ENCODE measurements around the gene ZNF460. TPM values are rescaled to one million over a fixed set of nuclear protein-coding genes. Genes with fewer than 3 reads are reported as not detected.

ZNF460 gene
- total RNA-seq, 1 experiment from 2014 or later: 54.1 TPM

GRCh38 chr19:57302020-57302465 is 21.8 kb downstream of the ZNF460 start:
- DNase-seq: no peak
- Histone ChIP-seq H3K4me1 (no peaks in the 10 kb centered on the region), H3K36me3 (ENCODE audit: control insufficient read depth, insufficient read depth, low read length) (peaks cover 2% of the 10 kb centered on the region; the same call in 1 of the 2 replicates), H3K4me3 (ENCODE audit: low read depth, low read length) (no peak overlapping the region), H3K9me3 (no peaks in the 10 kb centered on the region), H3K27me3 (replicated peaks; ENCODE audit: control insufficient read depth, insufficient read depth, low read length) (no peaks in the 10 kb centered on the region)
- intact Hi-C loops (cut with micrococcal nuclease; ENCODE audit: unreplicated experiment): no loop called here
- H3K36me3 Mint-ChIP-seq (ENCODE audit: insufficient read depth, unreplicated experiment): peaks cover 85% of the 10 kb centered on the region
- no peak overlapping the region for H3K27ac Mint-ChIP-seq (ENCODE audit: unreplicated experiment)
- H3K9me3 Mint-ChIP-seq (ENCODE audit: unreplicated experiment): peaks cover 28% of the 10 kb centered on the region
- H3K27me3 Mint-ChIP-seq (ENCODE audit: insufficient read depth, unreplicated experiment): no peaks in the 10 kb centered on the region
- POLR2A ChIA-PET: no interaction called here
- no TSS peak for BruUV-seq (replicated peaks)
- CTCF ChIA-PET: no interaction called here
- no peak overlapping the region for H3K4me3 Mint-ChIP-seq (ENCODE audit: unreplicated experiment)
- H3K4me1 Mint-ChIP-seq (ENCODE audit: low read depth, unreplicated experiment): peaks cover 9% of the 10 kb centered on the region
- TF ChIP-seq CTCF (IDR thresholded peaks at IDR 0.05; ENCODE audit: insufficient read depth in 1 of 2, low read depth in 1 of 2, low read length in 1 of 2, severe bottlenecking in 1 of 2, unreplicated experiment in 1 of 2): no peak

- POLR2A ChIA-PET: no interaction called here
- Histone ChIP-seq H3K27me3 (replicated peaks; ENCODE audit: control insufficient read depth, insufficient read depth, low read length) (no peaks in the 10 kb centered on the region), H3K4me1 (no peaks in the 10 kb centered on the region), H3K9me3 (no peaks in the 10 kb centered on the region), H3K36me3 (ENCODE audit: control insufficient read depth, insufficient read depth, low read length) (peaks cover 2% of the 10 kb centered on the region; the same call in 1 of the 2 replicates), H3K4me3 (ENCODE audit: low read depth, low read length) (no peak overlapping the region)
- H3K27ac Mint-ChIP-seq (ENCODE audit: unreplicated experiment): no peak overlapping the region
- peaks cover 22% of the 10 kb centered on the region for H3K9me3 Mint-ChIP-seq (ENCODE audit: unreplicated experiment)
- BruUV-seq (replicated peaks): no TSS peak
- H3K4me1 Mint-ChIP-seq (ENCODE audit: low read depth, unreplicated experiment): peaks cover 1% of the 10 kb centered on the region
- H3K27me3 Mint-ChIP-seq (ENCODE audit: insufficient read depth, unreplicated experiment): no peaks in the 10 kb centered on the region
- peak in 1 of 2 experiments; percentile 15 for DNase-seq
- intact Hi-C loops (cut with micrococcal nuclease; ENCODE audit: unreplicated experiment): no loop called here
- TF ChIP-seq CTCF (IDR thresholded peaks at IDR 0.05; ENCODE audit: insufficient read depth in 1 of 2, low read depth in 1 of 2, low read length in 1 of 2, severe bottlenecking in 1 of 2, unreplicated experiment in 1 of 2): no peak
- H3K4me3 Mint-ChIP-seq (ENCODE audit: unreplicated experiment): no peak overlapping the region
- peaks cover 76% of the 10 kb centered on the region for H3K36me3 Mint-ChIP-seq (ENCODE audit: insufficient read depth, unreplicated experiment)
- CTCF ChIA-PET: interaction anchor here (0.5 kb wide), 1 partner anchor 61 kb away, joined by 4 read pairs; no protein-coding TSS in a partner anchor
Measured at GRCh38 chr19:57302727-57303401, 22.6 kb downstream of the ZNF460 start.

- Histone ChIP-seq H3K9me3 (no peaks in the 10 kb centered on the region), H3K4me3 (ENCODE audit: low read depth, low read length) (no peak overlapping the region), H3K27me3 (replicated peaks; ENCODE audit: control insufficient read depth, insufficient read depth, low read length) (no peaks in the 10 kb centered on the region), H3K4me1 (no peaks in the 10 kb centered on the region), H3K36me3 (ENCODE audit: control insufficient read depth, insufficient read depth, low read length) (0 out of 2 replicates have a peak, but pooled peaks cover 2% of the 10 kb centered on the region)
- H3K4me1 Mint-ChIP-seq (ENCODE audit: low read depth, unreplicated experiment): no peaks in the 10 kb centered on the region
- no peak for TF ChIP-seq CTCF (IDR thresholded peaks at IDR 0.05; ENCODE audit: insufficient read depth in 1 of 2, low read depth in 1 of 2, low read length in 1 of 2, severe bottlenecking in 1 of 2, unreplicated experiment in 1 of 2)
- peaks cover 72% of the 10 kb centered on the region for H3K36me3 Mint-ChIP-seq (ENCODE audit: insufficient read depth, unreplicated experiment)
- CTCF ChIA-PET: no interaction called here
- no peaks in the 10 kb centered on the region for H3K27me3 Mint-ChIP-seq (ENCODE audit: insufficient read depth, unreplicated experiment)
- DNase-seq: no peak
- no TSS peak for BruUV-seq (replicated peaks)
- H3K27ac Mint-ChIP-seq (ENCODE audit: unreplicated experiment): no peak overlapping the region
- peaks cover 16% of the 10 kb centered on the region for H3K9me3 Mint-ChIP-seq (ENCODE audit: unreplicated experiment)
- POLR2A ChIA-PET: no interaction called here
- no peak overlapping the region for H3K4me3 Mint-ChIP-seq (ENCODE audit: unreplicated experiment)
- intact Hi-C loops (cut with micrococcal nuclease; ENCODE audit: unreplicated experiment): no loop called here
Measured at GRCh38 chr19:57305056-57305455, 24.8 kb downstream of the ZNF460 start.

Data from Caco-2 (cell line).